ENCODE results near the gene IL24. TPM values are rescaled to one million over a fixed set of nuclear protein-coding genes. Genes with fewer than 3 reads are reported as not detected.

The IL24 gene
- total and polyA plus RNA-seq, 12 donors, result not detected

DNA sequence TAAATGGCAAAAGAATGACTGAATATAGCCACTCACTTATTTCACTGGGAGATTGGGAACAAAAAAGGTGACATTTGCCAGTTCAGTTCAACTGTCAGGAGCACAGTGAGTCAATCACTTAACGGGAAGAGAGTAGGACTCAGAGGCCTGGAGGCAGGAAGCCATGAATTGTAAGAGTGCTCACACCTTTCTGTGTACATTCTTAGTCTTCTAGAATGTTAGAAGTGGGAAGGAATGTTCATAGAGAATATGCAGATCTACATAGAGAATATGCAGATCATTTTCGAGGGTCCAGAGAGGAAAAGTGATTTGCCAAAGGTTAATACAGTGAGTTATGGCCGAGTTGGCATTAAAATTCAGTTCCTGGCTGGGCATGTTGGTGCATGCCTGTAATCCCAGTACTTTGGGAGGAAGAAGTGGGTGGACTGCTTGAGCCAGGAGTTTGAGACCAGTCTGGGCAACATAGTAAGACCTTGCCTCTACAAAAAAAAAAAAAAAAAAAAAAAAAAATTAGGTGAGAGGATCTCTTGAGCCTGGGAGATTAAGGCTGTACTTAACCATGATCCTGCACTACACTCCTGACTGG is 23.5 kb upstream of the IL24 start:
- no peaks in the 10 kb centered on the region for H3K9me3 ChIP-seq (replicated peaks in 1 of 3)
- H3K4me3 ChIP-seq, result no peak overlapping the region
- no peaks in the 10 kb centered on the region for H3K27me3 ChIP-seq
- no peak for TF ChIP-seq POLR2A (IDR thresholded peaks at IDR 0.05)
- TF ChIP-seq, protein P1, sequence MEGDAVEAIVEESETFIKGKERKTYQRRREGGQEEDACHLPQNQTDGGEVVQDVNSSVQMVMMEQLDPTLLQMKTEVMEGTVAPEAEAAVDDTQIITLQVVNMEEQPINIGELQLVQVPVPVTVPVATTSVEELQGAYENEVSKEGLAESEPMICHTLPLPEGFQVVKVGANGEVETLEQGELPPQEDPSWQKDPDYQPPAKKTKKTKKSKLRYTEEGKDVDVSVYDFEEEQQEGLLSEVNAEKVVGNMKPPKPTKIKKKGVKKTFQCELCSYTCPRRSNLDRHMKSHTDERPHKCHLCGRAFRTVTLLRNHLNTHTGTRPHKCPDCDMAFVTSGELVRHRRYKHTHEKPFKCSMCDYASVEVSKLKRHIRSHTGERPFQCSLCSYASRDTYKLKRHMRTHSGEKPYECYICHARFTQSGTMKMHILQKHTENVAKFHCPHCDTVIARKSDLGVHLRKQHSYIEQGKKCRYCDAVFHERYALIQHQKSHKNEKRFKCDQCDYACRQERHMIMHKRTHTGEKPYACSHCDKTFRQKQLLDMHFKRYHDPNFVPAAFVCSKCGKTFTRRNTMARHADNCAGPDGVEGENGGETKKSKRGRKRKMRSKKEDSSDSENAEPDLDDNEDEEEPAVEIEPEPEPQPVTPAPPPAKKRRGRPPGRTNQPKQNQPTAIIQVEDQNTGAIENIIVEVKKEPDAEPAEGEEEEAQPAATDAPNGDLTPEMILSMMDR (IDR thresholded peaks at IDR 0.05), result no peak
- intact Hi-C loops (cut with DNase I), result no loop called here
- H3K36me3 ChIP-seq (replicated peaks in 1 of 2), result no peaks in the 10 kb centered on the region
- WGBS, 4 donors, result 82 to 86% (median 84%) methylated on average over 3 of the region's 3 CpGs
- no peak overlapping the region for H3K27ac ChIP-seq
- no peaks in the 10 kb centered on the region for H3K4me1 ChIP-seq (replicated peaks in 1 of 2)
- DNase-seq, result no peak

DNA sequence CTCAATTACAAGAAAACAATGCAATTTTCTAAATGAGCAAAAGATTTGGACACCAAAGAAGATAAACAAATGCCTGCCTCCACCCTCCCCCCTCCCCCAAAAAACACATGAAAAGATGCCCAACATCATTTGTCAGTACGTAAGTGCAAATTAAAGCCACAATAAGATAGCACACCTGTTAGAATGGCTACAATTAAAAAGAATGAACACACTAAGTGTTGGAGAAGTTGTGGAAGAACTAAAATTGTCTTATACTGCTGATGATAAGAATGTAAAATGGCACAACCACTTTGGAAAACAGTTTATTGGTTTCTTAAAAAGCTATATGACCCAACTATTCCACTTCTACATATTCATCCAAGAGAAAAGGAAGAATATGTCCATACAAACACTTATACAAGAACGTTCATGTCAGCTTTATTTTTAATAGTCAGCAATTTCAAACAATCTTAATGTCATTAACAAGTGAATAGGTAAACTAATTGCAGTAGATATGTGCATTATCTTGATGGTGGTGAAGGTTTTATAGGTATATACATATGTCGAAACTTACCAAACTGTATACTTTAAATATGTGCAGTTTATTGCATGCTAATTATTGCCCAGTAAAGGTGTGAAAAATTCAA is 21.4 kb upstream of the IL24 start:
- TF ChIP-seq, protein P1 (IDR thresholded peaks at IDR 0.05), result no peak
- TF ChIP-seq POLR2A (IDR thresholded peaks at IDR 0.05), result no peak
- peaks cover 0 to 4% (median 0%) of the 10 kb centered on the region in 3 donors for H3K9me3 ChIP-seq (replicated peaks in 1 of 3)
- WGBS, 4 donors, result 67 to 78% (median 72%) methylated on average over 3 of the region's 3 CpGs
- H3K27me3 ChIP-seq, result no peaks in the 10 kb centered on the region
- no peaks in the 10 kb centered on the region for H3K4me1 ChIP-seq (replicated peaks in 1 of 2)
- no peak for DNase-seq
- no peak overlapping the region for H3K4me3 ChIP-seq
- H3K36me3 ChIP-seq (replicated peaks in 1 of 2), result no peaks in the 10 kb centered on the region
- intact Hi-C loops (cut with DNase I), result no loop called here
- no peak overlapping the region for H3K27ac ChIP-seq

DNA sequence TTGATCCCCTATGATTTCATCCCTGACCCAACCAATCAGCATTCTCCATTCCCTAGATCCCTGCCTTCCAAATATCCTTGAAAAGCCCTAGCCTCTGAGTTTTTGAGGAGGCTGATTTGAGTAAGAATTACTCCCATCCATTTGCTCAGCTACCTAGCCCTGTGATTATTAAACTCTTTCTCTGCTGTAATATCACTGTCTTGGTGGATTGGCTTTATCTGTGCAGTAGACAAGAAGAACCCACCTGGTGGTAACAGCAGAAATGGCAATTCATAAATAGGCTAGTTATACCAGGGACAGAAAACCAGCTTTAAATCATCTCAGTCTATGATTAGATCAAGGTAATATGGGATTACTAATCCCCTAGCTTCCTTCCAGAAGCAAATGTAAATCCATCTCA is 18.8 kb upstream of the IL24 start:
- intact Hi-C loops (cut with DNase I), result no loop called here
- Histone ChIP-seq H3K27ac (no peak overlapping the region), H3K4me1 (replicated peaks in 1 of 2) (no peaks in the 10 kb centered on the region), H3K9me3 (replicated peaks in 1 of 3) (peaks cover 0 to 4% (median 0%) of the 10 kb centered on the region in 3 donors), H3K36me3 (replicated peaks in 1 of 2) (no peaks in the 10 kb centered on the region), H3K27me3 (no peaks in the 10 kb centered on the region), H3K4me3 (no peak overlapping the region)
- no peak for DNase-seq
- TF ChIP-seq, protein P1 (IDR thresholded peaks at IDR 0.05), result no peak
- TF ChIP-seq POLR2A (IDR thresholded peaks at IDR 0.05), result no peak

DNA sequence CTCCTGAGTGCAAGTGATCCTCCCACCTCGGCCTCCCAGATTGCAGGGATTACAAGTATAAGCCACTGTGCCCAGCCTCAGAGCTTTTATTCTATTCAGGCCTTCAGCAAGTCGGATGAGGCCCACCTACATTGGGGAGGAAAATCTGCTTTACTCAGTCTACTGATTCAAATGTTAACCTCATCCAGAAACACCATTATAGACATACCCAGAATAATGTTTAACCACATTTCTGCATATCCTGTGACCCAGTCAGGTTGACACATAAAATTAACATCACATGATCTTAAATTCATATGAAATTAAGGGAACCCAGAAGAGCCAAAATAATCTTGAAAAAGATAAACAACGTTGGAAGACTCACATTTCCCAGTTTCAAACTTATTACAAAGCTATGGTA is 16.9 kb upstream of the IL24 start:
- Histone ChIP-seq H3K4me1 (replicated peaks in 1 of 2) (no peaks in the 10 kb centered on the region), H3K27ac (no peak overlapping the region), H3K36me3 (replicated peaks in 1 of 2) (no peaks in the 10 kb centered on the region), H3K9me3 (replicated peaks in 1 of 3) (peaks cover 0 to 4% (median 0%) of the 10 kb centered on the region in 3 donors), H3K27me3 (no peaks in the 10 kb centered on the region), H3K4me3 (no peak overlapping the region)
- 73 to 77% (median 75%) methylated on average over 3 of the region's 3 CpGs for WGBS, 4 donors
- TF ChIP-seq, protein P1 (IDR thresholded peaks at IDR 0.05), result no peak
- no peak for TF ChIP-seq POLR2A (IDR thresholded peaks at IDR 0.05)
- intact Hi-C loops (cut with DNase I), result no loop called here
- no peak for DNase-seq
